HG02973 (cell line): ENCODE results near the gene PPFIA4.

ENCODE experiments used
- ATAC-seq: cut with Tn5 transposase; IDR thresholded peaks from one replicate; pipeline ENCODE4 v1.9.1; 2021; ENCODE audit warnings: moderate library complexity; ENCODE audit not compliant: unreplicated experiment

PPFIA4 gene

GRCh38 chr1:203056012-203056411 is 29.7 kb downstream of the PPFIA4 start:
- no peak for ATAC-seq

- ATAC-seq = no peak
Measured at GRCh38 chr1:203056516-203056915, 30.2 kb downstream of the PPFIA4 start.

- ATAC-seq = no peak
Measured at GRCh38 chr1:203057911-203058675, 31.8 kb downstream of the PPFIA4 start.

GRCh38 chr1:203058676-203058935 is 32.3 kb downstream of the PPFIA4 start:
- ATAC-seq = no peak

GRCh38 chr1:203059485-203059884 is 33.2 kb downstream of the PPFIA4 start:
- no peak for ATAC-seq

GRCh38 chr1:203060115-203060514 is 33.8 kb downstream of the PPFIA4 start:
- ATAC-seq = no peak

GRCh38 chr1:203063287-203063686 is 37.0 kb downstream of the PPFIA4 start:
- no peak for ATAC-seq

GRCh38 chr1:203065191-203065590 is 38.9 kb downstream of the PPFIA4 start:
- no peak for ATAC-seq

- no peak for ATAC-seq
Measured at GRCh38 chr1:203065986-203066385, 39.7 kb downstream of the PPFIA4 start.

- no peak for ATAC-seq
Measured at GRCh38 chr1:203066965-203067364, 40.7 kb downstream of the PPFIA4 start.

- ATAC-seq = no peak
Measured at GRCh38 chr1:203069030-203069747, 42.9 kb downstream of the PPFIA4 start.

GRCh38 chr1:203072002-203072602 is 45.8 kb downstream of the PPFIA4 start:
- no peak for ATAC-seq

- no peak for ATAC-seq
Measured at GRCh38 chr1:203072911-203073310, 46.6 kb downstream of the PPFIA4 start.

- ATAC-seq = no peak
Measured at GRCh38 chr1:203073469-203073868, 47.2 kb downstream of the PPFIA4 start.

- ATAC-seq = no peak
Measured at GRCh38 chr1:203074610-203075009, 48.3 kb downstream of the PPFIA4 start.

- no peak for ATAC-seq
Measured at GRCh38 chr1:203075236-203076030, 49.1 kb downstream of the PPFIA4 start.

- ATAC-seq = no peak
Measured at GRCh38 chr1:203076031-203076511, 49.8 kb downstream of the PPFIA4 start.

GRCh38 chr1:203077367-203077766 is 51.1 kb downstream of the PPFIA4 start:
- ATAC-seq = no peak

GRCh38 chr1:203077956-203078355 is 51.7 kb downstream of the PPFIA4 start:
- ATAC-seq = no peak

GRCh38 chr1:203078478-203078877 is 52.2 kb downstream of the PPFIA4 start:
- no peak for ATAC-seq

GRCh38 chr1:203080456-203080855 is 54.2 kb downstream of the PPFIA4 start:
- ATAC-seq = no peak
